Endothelial cell of umbilical vein (primary cell): ENCODE measurements around the gene GRK4. TPM values are rescaled to one million over a fixed set of nuclear protein-coding genes. Genes with fewer than 3 reads are reported as not detected.

ENCODE experiments used
- BruUV-seq: library from RNA; stranded (reverse); fragments of 400-500 nt; replicated peaks from 2 replicates; lab custom pipeline; 2021; lab: Mats Ljungman, UMichigan
- CTCF ChIA-PET: fragments of 300-600, 350-600 bp; sonication (Branson Sonifier 250); formaldehyde crosslinking; loops from one replicate; lab custom pipeline; 2021; ENCODE audit warnings: antibody characterized with exemption, inconsistent platforms; lab: Charles Lee
- POLR2A ChIA-PET: fragments of 300-600, 350-600 bp; sonication (Branson Sonifier 250); formaldehyde crosslinking; loops from one replicate; lab custom pipeline; 2021; ENCODE audit warnings: antibody characterized with exemption, inconsistent platforms; lab: Charles Lee
- DNase-seq: peaks from one replicate; pipeline ENCODE4 v3.0.0-alpha.2; 2011; ENCODE audit warnings: low read depth, low spot score
- FAIRE-seq: peaks from 2 replicates; lab custom pipeline; 2011; peaks lifted over from hg19 to GRCh38; lab: Jason Lieb, UNC
- H2AFZ ChIP-seq: 2 replicates; pipeline ENCODE4 v1.6.0; 2012; ENCODE audit warnings: low read depth, low read length, control low read depth, inconsistent platforms
- H3K27ac ChIP-seq: 2 replicates; pipeline ENCODE4 v1.5.1; 2011; ENCODE audit warnings: low read depth, mild to moderate bottlenecking, control low read depth, low read length, moderate library complexity; ENCODE audit not compliant: insufficient read depth
- H3K27me3 ChIP-seq, 2 experiments: 2 replicates each; pipeline versions ENCODE4 v1.6.0 to v1.6.1; 2011; ENCODE audit warnings: low read length in 2 of 2, mixed read lengths in 1 of 2; ENCODE audit not compliant: control insufficient read depth in 2 of 2, insufficient read depth in 2 of 2
- H3K36me3 ChIP-seq, 2 experiments: 2 replicates in 1 of 2; 3 replicates in 1 of 2; pipeline ENCODE4 v1.5.1; 2011; ENCODE audit warnings: low read length in 2 of 2, mild to moderate bottlenecking in 1 of 2, moderate library complexity in 1 of 2; ENCODE audit not compliant: control insufficient read depth in 2 of 2, insufficient read depth in 2 of 2; ENCODE audit errors: extremely low read depth in 1 of 2
- H3K4me1 ChIP-seq: 3 replicates; pipeline ENCODE4 v1.5.1; 2011; ENCODE audit warnings: mild to moderate bottlenecking, low read length; ENCODE audit not compliant: control insufficient read depth, insufficient read depth; ENCODE audit errors: extremely low read depth
- H3K4me2 ChIP-seq: 2 replicates; pipeline ENCODE4 v1.6.1; 2011; ENCODE audit warnings: low read length, control low read depth, mixed read lengths; ENCODE audit not compliant: insufficient read depth
- H3K4me3 ChIP-seq, 3 experiments: fragments of 200-600 bp in 1 of 3; sonication (generic), shearing (Covaris generic) in 1 of 3; replicated peaks in 1 of 3; 2 replicates each; pipeline ENCODE4 v1.5.1; 2011 to 2016; ENCODE audit warnings: control low read depth in 3 of 3, low read length in 3 of 3, mild to moderate bottlenecking in 2 of 3, inconsistent platforms in 1 of 3, low read depth in 1 of 3, moderate library complexity in 1 of 3; ENCODE audit not compliant: insufficient read depth in 1 of 3
- H3K79me2 ChIP-seq: 2 replicates; pipeline ENCODE4 v1.6.0; 2012; ENCODE audit warnings: low read length, inconsistent platforms; ENCODE audit not compliant: control insufficient read depth, insufficient read depth
- H3K9ac ChIP-seq: replicated peaks from 2 replicates; pipeline ENCODE3; 2011; ENCODE audit warnings: low read length, control low read depth; ENCODE audit not compliant: insufficient read depth; ENCODE audit errors: extremely low read depth
- H3K9me1 ChIP-seq: replicated peaks from 3 replicates; pipeline ENCODE4 v1.6.0; 2011; ENCODE audit warnings: mild to moderate bottlenecking, low read length; ENCODE audit not compliant: control insufficient read depth, insufficient read depth; ENCODE audit errors: extremely low read depth
- H3K9me3 ChIP-seq: replicated peaks from 2 replicates; pipeline ENCODE4 v1.5.1; 2012; ENCODE audit warnings: low read length, inconsistent platforms; ENCODE audit not compliant: control insufficient read depth, insufficient read depth
- H4K20me1 ChIP-seq: replicated peaks from 2 replicates; pipeline ENCODE3; 2011; ENCODE audit warnings: mild to moderate bottlenecking, low read length; ENCODE audit not compliant: control insufficient read depth, insufficient read depth; ENCODE audit errors: extremely low read depth
- CTCF ChIP-seq, 2 donors: IDR thresholded peaks; 1 replicate in 1 of 2; 2 replicates in 1 of 2; pipeline ENCODE4 v1.5.1; 2011; ENCODE audit warnings: low read length in 2 of 2, mild to moderate bottlenecking in 2 of 2, moderate library complexity in 2 of 2, control low read depth in 1 of 2, inconsistent platforms in 1 of 2, low read depth in 1 of 2; ENCODE audit not compliant: insufficient read depth in 1 of 2; ENCODE audit errors: extremely low read depth in 1 of 2
- EZH2 ChIP-seq: IDR thresholded peaks from 2 replicates; pipeline ENCODE4 v1.6.1; 2012; ENCODE audit warnings: borderline replicate concordance, low read depth, mild to moderate bottlenecking, moderate library complexity, low read length, inconsistent platforms; ENCODE audit not compliant: severe bottlenecking
- FOS ChIP-seq: IDR thresholded peaks from 2 replicates; pipeline ENCODE4 v1.6.1; 2011; ENCODE audit warnings: mild to moderate bottlenecking, low read length, moderate library complexity, borderline replicate concordance; ENCODE audit not compliant: insufficient read depth
- GATA2 ChIP-seq: IDR thresholded peaks from 2 replicates; pipeline ENCODE4 v1.7.0; 2011; ENCODE audit warnings: low read depth, mild to moderate bottlenecking, moderate library complexity, mixed read lengths, low read length; ENCODE audit not compliant: insufficient read length, insufficient read depth
- JUN ChIP-seq: IDR thresholded peaks from 2 replicates; pipeline ENCODE4 v1.6.1; 2011; ENCODE audit warnings: borderline replicate concordance, low read depth; ENCODE audit not compliant: insufficient read length, insufficient read depth
- MYC ChIP-seq: IDR thresholded peaks from one replicate; pipeline ENCODE4 v1.6.1; 2011; ENCODE audit warnings: mild to moderate bottlenecking, low read depth, low read length
- POLR2A ChIP-seq: IDR thresholded peaks from 2 replicates; pipeline ENCODE4 v1.6.1; 2012; ENCODE audit warnings: low read depth, mild to moderate bottlenecking, control low read depth, low read length
- POLR2AphosphoS5 ChIP-seq: IDR thresholded peaks from 2 replicates; pipeline ENCODE4 v1.6.1; 2012; ENCODE audit warnings: low read depth, mild to moderate bottlenecking, control low read depth, low read length, moderate library complexity; ENCODE audit not compliant: insufficient read depth
- dilution Hi-C: fragments of 300-500 bp; cut with MboI; formaldehyde crosslinking; loops from one replicate; pipeline ENCODE4 v1.15.0; 2019; ENCODE audit warnings: low sequenced_read_pairs; ENCODE audit not compliant: extremely low pct_ligation_motif_present
- intact Hi-C: fragments of 100-400 bp; cut with micrococcal nuclease; formaldehyde crosslinking; loops from one replicate; pipeline ENCODE4 v1.10.0; 2022
- polyA plus RNA-seq, 4 experiments: library from polyadenylated mRNA; depleted of rRNA in 3 of 4; stranded (reverse) in 3 of 4; unstranded in 1 of 4; fragments of >200 nt; gene quantifications; 2 replicates each; pipeline versions ENCODE4 v1.2.1 to v1.2.3, GENCODE V29; 2011 to 2012; ENCODE audit warnings: missing spikeins in 1 of 4
- total RNA-seq: library from RNA; stranded (reverse); gene quantifications from 2 replicates; pipeline ENCODE4 v1.2.3, GENCODE V29; 2021
- TF ChIP-seq, protein P1 (sequence below): IDR thresholded peaks from 2 replicates; pipeline ENCODE4 v1.6.1; 2011; ENCODE audit not compliant: insufficient read depth, insufficient read length

GRK4 gene
- total and polyA plus RNA-seq, 2 donors (not counting 3 experiments of a cell fraction or from before 2014, with no cell fraction given), result 3.1 to 6.3 TPM

- TF ChIP-seq EZH2 (no peak), GATA2 (no peak), MYC (no peak), POLR2A (no peak), JUN (no peak), FOS (no peak), POLR2AphosphoS5 (no peak), CTCF (IDR thresholded peaks at IDR 0.05; ENCODE audit: extremely low read depth in 1 of 2, insufficient read depth in 1 of 2, low read depth in 1 of 2, low read length in 2 of 2) (no peak)
- TF ChIP-seq, protein P1, sequence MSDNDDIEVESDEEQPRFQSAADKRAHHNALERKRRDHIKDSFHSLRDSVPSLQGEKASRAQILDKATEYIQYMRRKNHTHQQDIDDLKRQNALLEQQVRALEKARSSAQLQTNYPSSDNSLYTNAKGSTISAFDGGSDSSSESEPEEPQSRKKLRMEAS, result no peak
- peaks cover 4% of the 10 kb centered on the region for H3K79me2 ChIP-seq
- dilution Hi-C loops (no loop called here), intact Hi-C loops (loop anchor here (10.0 kb wide), 1 partner anchor 554 kb away; the partner anchor contains the start of genes CFAP99 and ZFYVE28)
- no peaks in the 10 kb centered on the region for H3K36me3 ChIP-seq
- no peaks in the 10 kb centered on the region for H4K20me1 ChIP-seq
- H2AFZ ChIP-seq, result no peak overlapping the region
- peaks cover 14% of the 10 kb centered on the region for H3K4me1 ChIP-seq
- peak; percentile 85 for FAIRE-seq
- H3K4me2 ChIP-seq, result no peak overlapping the region
- peak overlapping the region; percentile 19 for H3K9ac ChIP-seq
- no TSS peak for BruUV-seq
- DNase-seq, result peak; percentile 55
- H3K4me3 ChIP-seq, result no peak overlapping the region
- H3K27ac ChIP-seq, result no peak overlapping the region
- H3K27me3 ChIP-seq, result no peaks in the 10 kb centered on the region
- no peaks in the 10 kb centered on the region for H3K9me1 ChIP-seq
- POLR2A ChIA-PET, result no interaction called here
- CTCF ChIA-PET, result interaction anchor here (1.9 kb wide), 1 partner anchor 7 kb away, joined by 4 read pairs; no protein-coding TSS in a partner anchor
- no peaks in the 10 kb centered on the region for H3K9me3 ChIP-seq
Measured at GRCh38 chr4:2968381-2968780, 5.0 kb downstream of the GRK4 start.
